Measurements from ENCODE around the gene POC5.

POC5 gene

GRCh38 chr5:75694781-75695180 lies 22.5 kb downstream of the POC5 start:
- Mint-ChIP-seq H3K4me1 (peaks cover 22% of the 10 kb centered on the region), H3K4me3 (no peak overlapping the region), H3K36me3 (ENCODE audit: insufficient read depth) (peaks cover 22% of the 10 kb centered on the region), H3K27me3 (no peaks in the 10 kb centered on the region), H3K27ac (ENCODE audit: low read depth) (no peak overlapping the region), H3K9me3 (no peaks in the 10 kb centered on the region)
- DNase-seq (ENCODE audit: low spot score in 2 of 2) (no peak), ATAC-seq (replicated peaks; ENCODE audit: extremely low read depth, poor library complexity, severe bottlenecking) (no peak)

- H3K36me3 Mint-ChIP-seq (ENCODE audit: insufficient read depth), result peaks cover 30% of the 10 kb centered on the region
- H3K27ac Mint-ChIP-seq (ENCODE audit: low read depth), result no peak overlapping the region
- no peaks in the 10 kb centered on the region for H3K9me3 Mint-ChIP-seq
- peak; percentile 52 for ATAC-seq (replicated peaks; ENCODE audit: extremely low read depth, poor library complexity, severe bottlenecking)
- peaks cover 6% of the 10 kb centered on the region for H3K4me1 Mint-ChIP-seq
- no peaks in the 10 kb centered on the region for H3K27me3 Mint-ChIP-seq
- H3K4me3 Mint-ChIP-seq, result no peak overlapping the region
- no peak for DNase-seq (ENCODE audit: low spot score in 2 of 2)
Observed at GRCh38 chr5:75690669-75691068, 26.6 kb downstream of the POC5 start.

- ATAC-seq (replicated peaks; ENCODE audit: extremely low read depth, poor library complexity, severe bottlenecking), result no peak
- no peak overlapping the region for H3K4me3 Mint-ChIP-seq
- no peak overlapping the region for H3K27ac Mint-ChIP-seq (ENCODE audit: low read depth)
- H3K36me3 Mint-ChIP-seq (ENCODE audit: insufficient read depth), result peaks cover 32% of the 10 kb centered on the region
- no peaks in the 10 kb centered on the region for H3K27me3 Mint-ChIP-seq
- DNase-seq (ENCODE audit: low spot score in 2 of 2), result no peak
- H3K9me3 Mint-ChIP-seq, result no peaks in the 10 kb centered on the region
- peaks cover 6% of the 10 kb centered on the region for H3K4me1 Mint-ChIP-seq
Observed at GRCh38 chr5:75686480-75686879, 30.8 kb downstream of the POC5 start.

GRCh38 chr5:75685141-75685540 lies 32.1 kb downstream of the POC5 start:
- Mint-ChIP-seq H3K27me3 (no peaks in the 10 kb centered on the region), H3K4me3 (no peak overlapping the region), H3K27ac (ENCODE audit: low read depth) (no peak overlapping the region), H3K4me1 (no peaks in the 10 kb centered on the region), H3K9me3 (no peaks in the 10 kb centered on the region), H3K36me3 (ENCODE audit: insufficient read depth) (peaks cover 32% of the 10 kb centered on the region)
- ATAC-seq (replicated peaks; ENCODE audit: extremely low read depth, poor library complexity, severe bottlenecking), result no peak
- no peak for DNase-seq (ENCODE audit: low spot score in 2 of 2)

- DNase-seq (ENCODE audit: low spot score in 2 of 2) (no peak), ATAC-seq (replicated peaks; ENCODE audit: extremely low read depth, poor library complexity, severe bottlenecking) (peak; percentile 49)
- Mint-ChIP-seq H3K9me3 (no peaks in the 10 kb centered on the region), H3K4me1 (no peaks in the 10 kb centered on the region), H3K36me3 (ENCODE audit: insufficient read depth) (peaks cover 25% of the 10 kb centered on the region), H3K4me3 (no peak overlapping the region), H3K27me3 (no peaks in the 10 kb centered on the region), H3K27ac (ENCODE audit: low read depth) (no peak overlapping the region)
Observed at GRCh38 chr5:75681125-75681830, 36.0 kb downstream of the POC5 start.

GRCh38 chr5:75678155-75678554 lies 39.1 kb downstream of the POC5 start:
- peaks cover 14% of the 10 kb centered on the region for H3K36me3 Mint-ChIP-seq (ENCODE audit: insufficient read depth)
- DNase-seq (ENCODE audit: low spot score in 2 of 2), result no peak
- H3K27ac Mint-ChIP-seq (ENCODE audit: low read depth), result no peak overlapping the region
- no peak for ATAC-seq (replicated peaks; ENCODE audit: extremely low read depth, poor library complexity, severe bottlenecking)
- no peak overlapping the region for H3K4me3 Mint-ChIP-seq
- no peaks in the 10 kb centered on the region for H3K4me1 Mint-ChIP-seq
- H3K27me3 Mint-ChIP-seq, result no peaks in the 10 kb centered on the region
- H3K9me3 Mint-ChIP-seq, result no peaks in the 10 kb centered on the region

GRCh38 chr5:75677607-75678006 lies 39.6 kb downstream of the POC5 start:
- Mint-ChIP-seq H3K4me3 (no peak overlapping the region), H3K36me3 (ENCODE audit: insufficient read depth) (peaks cover 15% of the 10 kb centered on the region), H3K4me1 (no peaks in the 10 kb centered on the region), H3K27me3 (no peaks in the 10 kb centered on the region), H3K9me3 (no peaks in the 10 kb centered on the region), H3K27ac (ENCODE audit: low read depth) (no peak overlapping the region)
- ATAC-seq (replicated peaks; ENCODE audit: extremely low read depth, poor library complexity, severe bottlenecking) (no peak), DNase-seq (ENCODE audit: low spot score in 2 of 2) (no peak)

GRCh38 chr5:75675783-75676182 lies 41.5 kb downstream of the POC5 start:
- Mint-ChIP-seq H3K4me1 (no peaks in the 10 kb centered on the region), H3K4me3 (no peak overlapping the region), H3K9me3 (no peaks in the 10 kb centered on the region), H3K27ac (ENCODE audit: low read depth) (no peak overlapping the region), H3K27me3 (no peaks in the 10 kb centered on the region), H3K36me3 (ENCODE audit: insufficient read depth) (peaks cover 17% of the 10 kb centered on the region)
- ATAC-seq (replicated peaks; ENCODE audit: extremely low read depth, poor library complexity, severe bottlenecking) (no peak), DNase-seq (ENCODE audit: low spot score in 2 of 2) (no peak)

GRCh38 chr5:75672616-75673015 lies 44.6 kb downstream of the POC5 start:
- H3K27me3 Mint-ChIP-seq, result no peaks in the 10 kb centered on the region
- H3K9me3 Mint-ChIP-seq, result no peaks in the 10 kb centered on the region
- peaks cover 18% of the 10 kb centered on the region for H3K36me3 Mint-ChIP-seq (ENCODE audit: insufficient read depth)
- no peak overlapping the region for H3K27ac Mint-ChIP-seq (ENCODE audit: low read depth)
- peaks cover 13% of the 10 kb centered on the region for H3K4me1 Mint-ChIP-seq
- no peak overlapping the region for H3K4me3 Mint-ChIP-seq
- no peak for DNase-seq (ENCODE audit: low spot score in 2 of 2)
- no peak for ATAC-seq (replicated peaks; ENCODE audit: extremely low read depth, poor library complexity, severe bottlenecking)

- Mint-ChIP-seq H3K36me3 (ENCODE audit: insufficient read depth) (peaks cover 15% of the 10 kb centered on the region), H3K4me1 (peaks cover 13% of the 10 kb centered on the region), H3K27ac (ENCODE audit: low read depth) (no peak overlapping the region), H3K9me3 (no peaks in the 10 kb centered on the region), H3K4me3 (no peak overlapping the region), H3K27me3 (no peaks in the 10 kb centered on the region)
- no peak for ATAC-seq (replicated peaks; ENCODE audit: extremely low read depth, poor library complexity, severe bottlenecking)
- no peak for DNase-seq (ENCODE audit: low spot score in 2 of 2)
Observed at GRCh38 chr5:75671506-75671905, 45.7 kb downstream of the POC5 start.

- no peak overlapping the region for H3K4me3 Mint-ChIP-seq
- H3K27me3 Mint-ChIP-seq, result no peaks in the 10 kb centered on the region
- ATAC-seq (replicated peaks; ENCODE audit: extremely low read depth, poor library complexity, severe bottlenecking) (no peak), DNase-seq (ENCODE audit: low spot score in 2 of 2) (no peak)
- H3K27ac Mint-ChIP-seq (ENCODE audit: low read depth), result no peak overlapping the region
- peaks cover 13% of the 10 kb centered on the region for H3K4me1 Mint-ChIP-seq
- peaks cover 15% of the 10 kb centered on the region for H3K36me3 Mint-ChIP-seq (ENCODE audit: insufficient read depth)
- no peaks in the 10 kb centered on the region for H3K9me3 Mint-ChIP-seq
Observed at GRCh38 chr5:75670577-75670976, 46.7 kb downstream of the POC5 start.

GRCh38 chr5:75668977-75669689 lies 48.1 kb downstream of the POC5 start:
- H3K4me3 Mint-ChIP-seq, result peak overlapping the region; percentile 77
- peaks cover 13% of the 10 kb centered on the region for H3K4me1 Mint-ChIP-seq
- no peaks in the 10 kb centered on the region for H3K27me3 Mint-ChIP-seq

GRCh38 chr5:75668445-75668844 lies 48.8 kb downstream of the POC5 start:
- H3K4me1 Mint-ChIP-seq, result peaks cover 13% of the 10 kb centered on the region
- DNase-seq (ENCODE audit: low spot score in 2 of 2) (no peak), ATAC-seq (replicated peaks; ENCODE audit: extremely low read depth, poor library complexity, severe bottlenecking) (peak; percentile 27)
- peak overlapping the region; percentile 77 for H3K4me3 Mint-ChIP-seq
- H3K36me3 Mint-ChIP-seq (ENCODE audit: insufficient read depth), result peaks cover 8% of the 10 kb centered on the region
- no peaks in the 10 kb centered on the region for H3K9me3 Mint-ChIP-seq
- H3K27ac Mint-ChIP-seq (ENCODE audit: low read depth), result peak overlapping the region; percentile 72
- H3K27me3 Mint-ChIP-seq, result no peaks in the 10 kb centered on the region

More at GRCh38 chr5:75668977-75669689, 48.1 kb downstream of the POC5 start:
- Mint-ChIP-seq H3K9me3 (no peaks in the 10 kb centered on the region), H3K36me3 (ENCODE audit: insufficient read depth) (peaks cover 11% of the 10 kb centered on the region), H3K27ac (ENCODE audit: low read depth) (peak overlapping the region; percentile 72)
- peak in 1 of 2 donors; percentile 23 for DNase-seq (ENCODE audit: low spot score in 2 of 2)
- ATAC-seq (replicated peaks; ENCODE audit: extremely low read depth, poor library complexity, severe bottlenecking), result peak; percentile 81

All from central memory CD8-positive, alpha-beta T cell (primary cell).